GM23248 (cell line): ENCODE results near the gene LPIN1. TPM values are rescaled to one million over a fixed set of nuclear protein-coding genes. Genes with fewer than 3 reads are reported as not detected.

Source experiments
- DNase-seq: peaks from one replicate; pipeline ENCODE4 v3.0.0-alpha.2; 2015
- H2AFZ ChIP-seq: fragments of 200-600 bp; sonication (generic); 2 replicates; pipeline ENCODE4 v1.6.1; 2016; ENCODE audit warnings: antibody characterized with exemption
- H3F3A ChIP-seq: fragments of 200-600 bp; sonication (generic); 2 replicates; pipeline ENCODE4 v1.6.1; 2016; ENCODE audit warnings: mild to moderate bottlenecking, antibody characterized with exemption, mixed run types; ENCODE audit not compliant: insufficient read depth
- H3K27ac ChIP-seq: fragments of 200-600 bp; sonication (generic); 2 replicates; pipeline ENCODE4 v1.5.1; 2016; ENCODE audit warnings: mild to moderate bottlenecking
- H3K27me3 ChIP-seq: fragments of 200-600 bp; sonication (generic); replicated peaks from 2 replicates; pipeline ENCODE4 v1.6.1; 2016; ENCODE audit warnings: mild to moderate bottlenecking; ENCODE audit not compliant: insufficient read depth
- H3K36me3 ChIP-seq: fragments of 200-600 bp; sonication (generic); 2 replicates; pipeline ENCODE4 v1.6.1; 2016; ENCODE audit warnings: low read depth, mild to moderate bottlenecking
- H3K4me1 ChIP-seq: fragments of 200-600 bp; sonication (generic); 2 replicates; pipeline ENCODE4 v1.6.1; 2016; ENCODE audit warnings: mild to moderate bottlenecking; ENCODE audit not compliant: insufficient read depth
- H3K4me2 ChIP-seq: fragments of 200-600 bp; sonication (generic); one replicate; pipeline ENCODE4 v1.6.1; 2016; ENCODE audit warnings: mild to moderate bottlenecking; ENCODE audit not compliant: unreplicated experiment
- H3K4me3 ChIP-seq: fragments of 200-600 bp; sonication (generic); 2 replicates; pipeline ENCODE4 v1.5.1; 2016; ENCODE audit warnings: mild to moderate bottlenecking
- H3K79me2 ChIP-seq: fragments of 200-600 bp; sonication (generic); 2 replicates; pipeline ENCODE4 v1.6.1; 2016; ENCODE audit warnings: mild to moderate bottlenecking; ENCODE audit not compliant: insufficient read depth
- H3K9ac ChIP-seq: fragments of 200-600 bp; sonication (generic); 2 replicates; pipeline ENCODE4 v1.6.1; 2016; ENCODE audit warnings: mild to moderate bottlenecking
- H3K9me2 ChIP-seq: fragments of 200-600 bp; sonication (generic); 2 replicates; pipeline ENCODE4 v1.6.1; 2016; ENCODE audit warnings: mixed run types, mild to moderate bottlenecking, moderate library complexity; ENCODE audit not compliant: insufficient read depth
- H3K9me3 ChIP-seq: fragments of 200-600 bp; sonication (generic); one replicate; pipeline ENCODE4 v1.6.1; 2017; ENCODE audit warnings: low read depth
- H4K20me1 ChIP-seq: fragments of 200-600 bp; sonication (generic); 2 replicates; pipeline ENCODE4 v1.6.0; 2016; ENCODE audit not compliant: insufficient read depth
- EZH2 ChIP-seq: fragments of 200-600 bp; sonication (generic); IDR thresholded peaks from 2 replicates; pipeline ENCODE4 v1.6.1; 2018; ENCODE audit warnings: antibody characterized with exemption, mild to moderate bottlenecking; ENCODE audit not compliant: insufficient read depth, poor library complexity, severe bottlenecking
- EZH2phosphoT487 ChIP-seq: fragments of 200-600 bp; sonication (generic); IDR thresholded peaks from 2 replicates; pipeline ENCODE4 v1.6.1; 2018; ENCODE audit warnings: antibody characterized with exemption, moderate library complexity, mild to moderate bottlenecking, low read depth; ENCODE audit not compliant: insufficient read depth
- WGBS, 2 experiments: methylation state at CpG; one replicate each; pipeline ENCODE4 v1.1.6; 2015 to 2017; ENCODE audit warnings: low lambda C conversion rate in 2 of 2, low coverage in 1 of 2; ENCODE audit errors: missing lambda C conversion rate in 2 of 2; 5-methylcytosine and 5-hydroxymethylcytosine counted together
- in situ Hi-C: fragments of 300-500 bp; cut with MboI; formaldehyde crosslinking; loops from 2 replicates; pipeline ENCODE4 v1.15.0; 2020
- polyA plus RNA-seq: library from polyadenylated mRNA; unstranded; fragments of >200 nt; fragmentation: Nextera tagmentation; extraction: Ambion mirVana; gene quantifications from 2 replicates; pipeline ENCODE4 v1.2.1, GENCODE V29; 2016
- total RNA-seq: library from RNA; depleted of rRNA; stranded (reverse); fragments of >200 nt; shearing (Covaris generic); gene quantifications from 2 replicates; pipeline ENCODE4 v1.2.3, GENCODE V29; 2014

LPIN1 gene
- total and polyA plus RNA-seq, 2 experiments from 2014 or later: 11.2 to 12.6 TPM

- Histone ChIP-seq H3K9me3 (no peaks in the 10 kb centered on the region), H3K4me1 (peaks cover 17% of the 10 kb centered on the region), H3K9me2 (no peaks in the 10 kb centered on the region), H3K27me3 (0 out of 2 replicates have a peak, but pooled peaks cover under 1% of the 10 kb centered on the region), H3K9ac (no peak overlapping the region), H3K36me3 (no peaks in the 10 kb centered on the region), H3K79me2 (no peaks in the 10 kb centered on the region), H3K4me3 (no peak overlapping the region), H3K4me2 (no peak overlapping the region), H2AFZ (no peak overlapping the region), H3K27ac (no peak overlapping the region), H4K20me1 (no peaks in the 10 kb centered on the region), H3F3A (peaks cover 11% of the 10 kb centered on the region)
- in situ Hi-C loops: no loop called here
- TF ChIP-seq EZH2phosphoT487 (no peak), EZH2 (no peak)
- no peak for DNase-seq
- 93 to 95% methylated on average over 2 of the region's 2 CpGs for WGBS, 2 experiments
These were observed 33.6 kb upstream of the LPIN1 start for GRCh38 chr2:11712866-11713265.

GRCh38 chr2:11713815-11714214 is 32.6 kb upstream of the LPIN1 start:
- no peak overlapping the region for H3K4me2 ChIP-seq
- H3K36me3 ChIP-seq: no peaks in the 10 kb centered on the region
- H3K9me3 ChIP-seq: no peaks in the 10 kb centered on the region
- no peak overlapping the region for H3K9ac ChIP-seq
- in situ Hi-C loops: no loop called here
- no peaks in the 10 kb centered on the region for H3K79me2 ChIP-seq
- no peak overlapping the region for H3K27ac ChIP-seq
- peaks cover 17% of the 10 kb centered on the region for H3K4me1 ChIP-seq
- H3K9me2 ChIP-seq: no peaks in the 10 kb centered on the region
- H3F3A ChIP-seq: peaks cover 11% of the 10 kb centered on the region
- H4K20me1 ChIP-seq: no peaks in the 10 kb centered on the region
- 91 to 97% methylated on average over 7 of the region's 7 CpGs for WGBS, 2 experiments
- no peak overlapping the region for H3K4me3 ChIP-seq
- no peak overlapping the region for H2AFZ ChIP-seq
- DNase-seq: no peak
- H3K27me3 ChIP-seq: peaks cover 10% of the 10 kb centered on the region
- no peak for TF ChIP-seq EZH2

GRCh38 chr2:11715987-11716652 is 30.3 kb upstream of the LPIN1 start:
- Histone ChIP-seq H3K9me3 (no peaks in the 10 kb centered on the region), H3K9ac (no peak overlapping the region), H3F3A (peaks cover 3% of the 10 kb centered on the region), H3K4me2 (no peak overlapping the region), H3K27ac (no peak overlapping the region), H3K27me3 (peaks cover 26% of the 10 kb centered on the region), H3K36me3 (no peaks in the 10 kb centered on the region), H3K4me3 (no peak overlapping the region), H3K4me1 (peaks cover 6% of the 10 kb centered on the region), H4K20me1 (no peaks in the 10 kb centered on the region), H3K9me2 (no peaks in the 10 kb centered on the region), H3K79me2 (no peaks in the 10 kb centered on the region), H2AFZ (0 out of 2 replicates have a peak overlapping the region, but pooled peaks have one; percentile 55)
- no peak for DNase-seq
- no peak for TF ChIP-seq EZH2
- no peak for TF ChIP-seq EZH2phosphoT487
- 79 to 80% methylated on average over 12 of the region's 12 CpGs for WGBS, 2 experiments
- in situ Hi-C loops: no loop called here

GRCh38 chr2:11716689-11717321 is 29.6 kb upstream of the LPIN1 start:
- H3K79me2 ChIP-seq: no peaks in the 10 kb centered on the region
- TF ChIP-seq EZH2: no peak
- no peak for TF ChIP-seq EZH2phosphoT487
- no peaks in the 10 kb centered on the region for H4K20me1 ChIP-seq
- H3K9ac ChIP-seq: no peak overlapping the region
- H3K4me2 ChIP-seq: no peak overlapping the region
- H3K4me3 ChIP-seq: no peak overlapping the region
- H3K27me3 ChIP-seq: peaks cover 26% of the 10 kb centered on the region
- no peaks in the 10 kb centered on the region for H3K36me3 ChIP-seq
- no peaks in the 10 kb centered on the region for H3K9me2 ChIP-seq
- H2AFZ ChIP-seq: peak overlapping the region; percentile 55
- 43 to 44% methylated on average over 8 of the region's 8 CpGs for WGBS, 2 experiments
- DNase-seq: peak; percentile 70
- in situ Hi-C loops: no loop called here
- H3K9me3 ChIP-seq: no peaks in the 10 kb centered on the region
- peaks cover 6% of the 10 kb centered on the region for H3K4me1 ChIP-seq
- H3F3A ChIP-seq: no peaks in the 10 kb centered on the region
- H3K27ac ChIP-seq: no peak overlapping the region
